ENCODE measurements around the gene AP1G2.
"Not testable (repeated sequence)": the region's sequence is repeated elsewhere in the genome, so short reads cannot be mapped to it uniquely, and the experiment has no call there.

Gene AP1G2

GRCh38 chr14:23567186-23568020, at the start of gene AP1G2:
AP1G2 (minus strand) TSS chr14:23567791; CDS start chr14:23567314, 477 bp downstream.
- peak; percentile 69 for DNase-seq

- no peak for DNase-seq
Measured at GRCh38 chr14:23615856-23616255, 48.3 kb upstream of the AP1G2 start.

GRCh38 chr14:23614395-23614828, 46.8 kb upstream of the AP1G2 start:
- no peak for DNase-seq

- DNase-seq: no peak
Measured at GRCh38 chr14:23613242-23614070, 45.9 kb upstream of the AP1G2 start.

GRCh38 chr14:23612802-23613201, 45.2 kb upstream of the AP1G2 start:
- no peak for DNase-seq

GRCh38 chr14:23612354-23612732, 44.8 kb upstream of the AP1G2 start:
- no peak for DNase-seq

- no peak for DNase-seq
Measured at GRCh38 chr14:23610815-23611289, 43.3 kb upstream of the AP1G2 start.

GRCh38 chr14:23610090-23610814, 42.7 kb upstream of the AP1G2 start:
- no peak for DNase-seq

GRCh38 chr14:23609411-23610089, 42.0 kb upstream of the AP1G2 start:
- not testable (repeated sequence) for DNase-seq

- DNase-seq: no peak
Measured at GRCh38 chr14:23609001-23609400, 41.4 kb upstream of the AP1G2 start.

GRCh38 chr14:23608454-23608853, 40.9 kb upstream of the AP1G2 start:
- DNase-seq: no peak

- DNase-seq: no peak
Measured at GRCh38 chr14:23605931-23606585, 38.5 kb upstream of the AP1G2 start.

GRCh38 chr14:23604675-23605170, 37.1 kb upstream of the AP1G2 start:
- no peak for DNase-seq

GRCh38 chr14:23604148-23604547, 36.6 kb upstream of the AP1G2 start:
- DNase-seq: no peak

GRCh38 chr14:23603103-23603502, 35.5 kb upstream of the AP1G2 start:
- DNase-seq: no peak

GRCh38 chr14:23602181-23603095, 34.8 kb upstream of the AP1G2 start:
- no peak for DNase-seq

GRCh38 chr14:23601845-23602180, 34.2 kb upstream of the AP1G2 start:
- no peak for DNase-seq

- no peak for DNase-seq
Measured at GRCh38 chr14:23601424-23601823, 33.8 kb upstream of the AP1G2 start.

- no peak for DNase-seq
Measured at GRCh38 chr14:23600806-23601205, 33.2 kb upstream of the AP1G2 start.

- no peak for DNase-seq
Measured at GRCh38 chr14:23600322-23600707, 32.7 kb upstream of the AP1G2 start.

- DNase-seq: not testable (repeated sequence)
Measured at GRCh38 chr14:23594191-23594590, 26.6 kb upstream of the AP1G2 start.

All from midbrain (tissue), 1 donor.